ENCODE results near the gene RASGRP1.

The RASGRP1 gene

GRCh38 chr15:38503496-38503895, 61.1 kb downstream of the RASGRP1 start:
- no peak for DNase-seq

GRCh38 chr15:38499651-38500050, 65.0 kb downstream of the RASGRP1 start:
- no peak for DNase-seq

DNA sequence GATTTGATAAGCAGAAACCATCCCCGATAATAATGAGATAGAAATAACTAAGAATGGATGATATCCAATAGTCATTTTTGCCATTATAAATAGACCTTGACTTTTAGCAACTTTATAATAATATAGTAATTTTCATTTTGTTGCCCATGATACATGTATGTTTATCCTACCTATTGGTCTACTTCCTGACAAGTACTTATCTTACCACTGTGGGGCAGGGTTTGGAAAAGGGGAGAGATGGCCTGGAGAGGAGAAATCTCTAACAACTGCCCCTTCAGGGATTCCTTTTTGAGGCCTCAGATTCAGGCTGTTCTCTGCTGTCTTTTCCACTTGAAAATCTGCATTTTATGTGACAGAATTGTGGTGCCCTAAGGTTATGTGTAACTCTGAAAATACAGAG, 68.5 kb downstream of the RASGRP1 start:
- DNase-seq = no peak

- DNase-seq = no peak
These were observed 74.2 kb downstream of the RASGRP1 start for GRCh38 chr15:38490242-38490922.

DNA sequence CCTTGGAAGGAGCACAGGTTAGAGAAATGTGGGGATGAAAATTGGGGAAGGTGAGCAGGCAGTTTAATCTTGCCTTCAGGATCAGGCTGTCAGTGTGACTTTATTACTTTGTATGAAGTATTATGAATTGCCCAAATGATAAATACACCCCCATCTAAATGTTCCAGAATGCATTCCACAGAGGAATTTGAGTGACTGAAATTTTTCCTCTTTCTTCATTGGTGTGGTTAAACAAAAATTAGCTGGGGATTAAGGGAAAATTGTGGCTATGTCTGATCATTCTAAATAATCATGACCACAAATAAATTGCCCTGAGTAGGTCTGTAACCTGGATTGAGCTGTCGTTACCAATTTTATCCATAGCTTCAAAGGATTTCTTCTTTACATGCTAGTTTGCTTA, 77.2 kb downstream of the RASGRP1 start:
- DNase-seq = no peak

DNA sequence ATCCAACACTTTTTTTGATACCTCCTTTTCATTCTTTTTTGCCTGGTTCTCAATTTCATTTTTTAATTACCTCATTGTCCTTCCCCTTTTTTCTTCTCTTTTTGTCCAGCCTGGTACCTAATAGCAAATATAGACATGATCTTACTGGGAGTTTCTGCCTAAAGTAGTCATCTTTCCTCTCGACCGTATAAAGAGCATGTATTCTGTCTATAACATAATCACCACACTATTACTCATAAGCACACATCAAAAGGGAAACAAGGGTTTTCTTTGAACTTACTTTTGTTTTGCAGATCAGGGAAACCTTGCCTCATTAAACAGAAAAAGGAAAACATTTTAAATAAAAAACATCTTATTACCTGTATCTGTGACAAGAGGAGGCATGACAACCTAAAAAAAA, 77.7 kb downstream of the RASGRP1 start:
- DNase-seq = no peak

DNA sequence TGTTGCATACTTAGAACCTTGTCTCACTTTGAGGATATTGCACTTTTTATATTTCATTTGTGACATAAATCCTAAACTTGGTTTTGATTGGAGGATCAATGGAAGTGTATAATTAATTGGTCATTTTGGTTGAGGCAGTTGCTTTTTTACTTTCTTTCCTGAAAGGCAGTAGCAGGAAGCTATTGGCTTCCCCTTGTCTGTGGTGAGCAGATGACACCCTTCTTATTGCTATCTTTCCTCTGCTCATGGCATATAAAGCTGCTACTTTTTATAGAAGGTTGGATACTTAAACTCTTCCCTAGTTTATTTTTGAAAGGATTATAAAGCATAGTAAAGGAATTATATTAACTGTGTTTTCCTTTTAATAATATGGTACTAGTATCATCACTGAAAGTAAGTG, 82.0 kb downstream of the RASGRP1 start:
- DNase-seq = no peak

DNA sequence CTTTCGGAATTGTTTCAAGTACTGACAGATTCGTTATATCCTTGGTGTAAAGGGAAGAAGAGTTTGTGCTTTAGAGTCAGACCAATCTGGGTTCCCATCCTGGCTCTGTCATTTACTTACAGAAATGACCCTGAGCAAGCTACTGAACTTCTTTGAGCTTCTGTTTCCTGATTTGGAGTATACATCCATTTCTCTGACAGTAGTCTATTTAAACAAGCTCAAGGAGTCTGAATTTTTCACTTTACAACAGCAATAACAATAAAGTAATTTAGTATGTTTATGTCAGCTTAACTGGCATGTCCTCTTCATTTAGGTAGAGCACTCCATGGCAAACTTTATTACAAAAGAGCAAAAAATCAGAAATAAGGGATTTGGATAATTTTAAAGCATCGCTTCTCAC, 82.9 kb downstream of the RASGRP1 start:
- no peak for DNase-seq

- DNase-seq = no peak
These were observed 83.5 kb downstream of the RASGRP1 start for GRCh38 chr15:38481113-38481512.

GRCh38 chr15:38479756-38480155, 84.9 kb downstream of the RASGRP1 start:
- no peak for DNase-seq

DNA sequence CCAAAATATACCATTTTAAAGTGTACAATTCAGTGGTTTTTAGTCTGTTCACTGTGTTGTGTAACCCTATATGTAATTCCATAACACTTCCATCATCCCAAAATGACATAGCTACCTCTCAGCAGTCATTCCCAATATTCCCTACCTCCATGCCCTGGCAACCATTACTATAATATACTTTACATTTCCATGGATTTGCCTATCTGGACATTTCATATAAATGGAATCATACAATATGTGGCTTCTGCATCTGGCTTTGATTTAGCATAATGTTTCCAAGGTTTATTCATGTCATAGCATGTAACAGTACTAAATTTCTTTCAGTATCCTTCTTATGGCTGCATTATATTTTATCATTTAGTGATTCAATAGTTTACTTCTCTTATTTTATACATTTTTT, 85.3 kb downstream of the RASGRP1 start:
- no peak for DNase-seq

- DNase-seq = no peak
These were observed 87.0 kb downstream of the RASGRP1 start for GRCh38 chr15:38477637-38478036.

DNA sequence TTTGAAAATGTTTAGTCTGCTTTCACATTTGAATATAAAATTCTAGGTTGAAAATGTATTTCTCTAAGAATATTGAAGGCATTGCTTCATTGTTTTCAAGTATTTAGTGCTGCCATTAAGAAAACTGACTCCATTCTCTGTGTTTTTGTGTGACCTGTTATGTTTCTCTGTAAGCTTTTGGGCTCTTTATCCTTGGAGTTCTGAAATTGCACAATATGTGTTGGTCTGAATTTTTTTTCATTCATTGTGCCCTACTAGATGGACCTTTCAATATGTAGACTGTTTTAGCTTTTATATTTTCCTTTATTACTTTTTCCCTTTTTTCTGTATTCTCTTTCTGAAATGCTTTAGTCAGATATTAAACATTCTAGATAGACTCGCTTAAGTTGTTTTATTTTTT, 88.5 kb downstream of the RASGRP1 start:
- DNase-seq = no peak

GRCh38 chr15:38475361-38475760, 89.3 kb downstream of the RASGRP1 start:
- DNase-seq = no peak

GRCh38 chr15:38474155-38474757, 90.4 kb downstream of the RASGRP1 start:
- DNase-seq = no peak

- no peak for DNase-seq
These were observed 92.6 kb downstream of the RASGRP1 start for GRCh38 chr15:38471974-38472373.

DNA sequence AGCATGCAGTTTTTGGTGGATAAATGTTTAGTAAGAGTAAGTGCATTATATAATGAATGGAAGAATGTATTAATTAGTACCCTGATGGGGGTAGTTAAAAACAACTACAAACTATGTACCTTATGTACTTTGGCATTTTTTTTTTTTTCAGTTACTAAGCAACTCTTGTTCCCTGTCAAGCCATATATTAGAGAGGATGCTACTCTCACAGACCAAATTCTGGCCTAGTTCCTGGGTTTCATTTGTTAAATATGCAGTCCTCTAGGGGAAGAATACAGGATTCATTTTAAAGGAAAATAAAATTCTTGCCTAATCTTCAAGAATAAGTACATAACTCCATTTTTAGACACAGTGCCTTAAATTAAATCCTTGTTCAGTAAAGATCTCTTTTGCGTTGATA, 93.8 kb downstream of the RASGRP1 start:
- no peak for DNase-seq

DNA sequence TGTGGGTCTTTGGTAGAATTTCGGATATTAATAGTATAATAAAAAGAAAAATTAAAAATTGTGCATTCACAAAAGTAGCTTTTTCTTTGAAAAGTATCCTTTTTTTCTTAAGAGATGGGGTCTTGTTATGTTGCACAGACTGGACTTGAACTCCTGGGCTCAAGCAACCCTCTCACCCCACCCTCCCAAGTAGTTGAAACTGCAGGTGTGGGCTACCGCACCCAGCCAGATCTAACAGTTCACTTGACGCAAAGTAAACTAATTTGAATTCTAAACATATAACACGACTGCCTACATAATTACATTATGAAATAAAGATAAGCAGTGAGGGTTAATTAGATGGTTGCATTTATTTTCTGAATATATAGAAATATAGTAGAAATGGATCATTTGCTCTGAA, 99.9 kb downstream of the RASGRP1 start:
- DNase-seq = no peak

DNA sequence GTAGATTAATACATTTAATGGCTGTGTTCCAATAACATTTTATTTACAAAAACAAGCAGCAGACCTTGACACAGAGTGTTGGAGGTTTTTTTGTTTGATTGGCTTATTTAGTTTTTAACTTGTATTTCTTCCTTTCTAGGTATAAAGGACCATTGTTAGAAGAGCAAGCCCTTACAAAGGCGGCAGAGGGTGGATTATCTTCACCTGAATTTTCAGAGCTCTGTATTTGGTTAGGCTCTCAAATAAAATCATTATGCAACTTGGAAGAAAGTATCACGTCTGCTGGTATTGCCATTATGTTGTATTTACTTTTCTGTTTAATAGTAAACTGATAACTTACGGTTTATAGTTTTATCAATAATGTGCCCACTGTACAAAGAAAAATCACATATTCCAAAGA, 100.7 kb downstream of the RASGRP1 start:
- DNase-seq = no peak

DNA sequence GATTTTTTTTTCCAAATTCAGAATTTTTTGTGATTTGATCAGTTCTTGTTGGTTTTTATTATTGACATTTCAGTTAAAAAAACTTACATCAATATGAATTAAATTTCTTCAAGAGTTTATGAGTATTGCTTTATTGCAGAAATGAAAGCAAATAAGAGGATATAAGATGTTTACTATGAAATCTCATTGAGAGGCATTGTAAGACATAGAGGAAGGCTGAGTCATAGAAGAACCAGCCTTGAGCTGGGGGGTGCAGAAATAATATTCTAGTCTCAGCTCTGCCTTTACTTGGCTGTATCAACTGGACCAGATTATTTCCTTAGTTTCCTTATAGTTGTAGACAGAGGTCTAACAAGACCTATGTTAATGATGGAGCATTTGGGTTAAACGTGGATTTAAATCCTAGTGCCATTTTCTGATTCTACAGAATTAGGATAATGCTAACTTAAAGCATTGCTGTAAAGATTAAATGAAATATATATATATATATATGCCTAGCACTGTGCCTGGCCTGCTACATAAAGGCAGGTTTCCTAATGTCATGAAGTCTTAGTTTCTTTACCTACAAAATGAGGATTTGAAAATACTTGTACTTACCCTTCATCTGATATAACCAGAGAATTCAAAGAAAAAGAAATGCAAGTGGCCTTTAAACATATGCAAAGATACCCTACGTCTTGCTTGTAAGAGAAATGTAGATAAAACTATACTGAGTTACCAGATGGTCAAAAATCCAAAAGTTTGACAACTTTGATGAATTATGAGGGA, 103.4 kb downstream of the RASGRP1 start:
- no peak for DNase-seq

DNA sequence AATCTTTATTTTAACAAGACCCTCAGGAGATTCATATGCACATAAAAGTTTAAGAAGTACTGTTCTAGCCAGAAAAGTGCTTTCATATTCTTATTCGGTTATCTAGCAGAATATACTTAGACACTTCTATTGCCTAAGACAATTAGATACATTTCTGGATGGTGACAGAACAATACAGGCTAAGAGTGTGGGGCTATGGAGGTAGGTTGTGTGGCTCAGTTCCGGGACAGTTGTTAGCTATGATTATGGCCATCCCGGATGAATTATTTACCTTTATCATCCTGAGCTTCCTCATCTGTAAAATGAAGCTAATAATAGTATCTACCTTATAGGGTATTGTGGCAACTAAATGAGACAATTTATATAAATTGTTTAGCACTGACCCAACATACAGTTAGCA, 104.1 kb downstream of the RASGRP1 start:
- DNase-seq = no peak

- DNase-seq = no peak
These were observed 105.1 kb downstream of the RASGRP1 start for GRCh38 chr15:38459480-38459879.

GRCh38 chr15:38458646-38459045, 106.0 kb downstream of the RASGRP1 start:
- no peak for DNase-seq

GRCh38 chr15:38455092-38455491, 109.5 kb downstream of the RASGRP1 start:
- no peak for DNase-seq

Data from stimulated activated CD4-positive, alpha-beta T cell treated with anti-CD3 and anti-CD28 coated beads, Interleukin-15, amount 100 ng/mL, for 24 hours (primary cell).